Mesenchymal stem cell (in vitro differentiated cells and primary cell): ENCODE measurements around the gene TOR4A.

Experiments used
- DNase-seq: peaks from one replicate; pipeline ENCODE4 v3.0.0-alpha.2; 2013
- H2AFZ ChIP-seq: one replicate; pipeline ENCODE4 v1.6.1; 2013; ENCODE audit warnings: low read depth, mild to moderate bottlenecking, control low read depth, inconsistent platforms, low read length, moderate library complexity
- H2AK5ac ChIP-seq: 2 replicates; pipeline ENCODE4 v1.6.1; 2013; ENCODE audit warnings: low read length, moderate library complexity, mild to moderate bottlenecking, inconsistent platforms; ENCODE audit not compliant: severe bottlenecking
- H2BK120ac ChIP-seq: one replicate; pipeline ENCODE4 v1.6.1; 2013; ENCODE audit warnings: low read depth, mild to moderate bottlenecking, inconsistent platforms, low read length, moderate library complexity
- H2BK12ac ChIP-seq, 2 experiments: one replicate each; pipeline ENCODE4 v1.6.1; 2013; ENCODE audit warnings: inconsistent platforms in 2 of 2, low read length in 2 of 2, mild to moderate bottlenecking in 2 of 2, moderate library complexity in 2 of 2, control low read depth in 1 of 2
- H2BK15ac ChIP-seq: one replicate; pipeline ENCODE4 v1.6.1; 2013; ENCODE audit warnings: mild to moderate bottlenecking, low read depth, inconsistent platforms; ENCODE audit not compliant: poor library complexity, severe bottlenecking
- H2BK5ac ChIP-seq: 2 replicates; pipeline ENCODE4 v1.6.1; 2013; ENCODE audit warnings: low read depth, mild to moderate bottlenecking, low read length, control low read depth, inconsistent platforms; ENCODE audit not compliant: poor library complexity, severe bottlenecking
- H3K14ac ChIP-seq, 2 experiments: one replicate each; pipeline ENCODE4 v1.6.1; 2013; ENCODE audit warnings: inconsistent platforms in 2 of 2, low read length in 2 of 2, control low read depth in 1 of 2, mild to moderate bottlenecking in 1 of 2, moderate library complexity in 1 of 2
- H3K18ac ChIP-seq, 2 experiments: one replicate each; pipeline ENCODE4 v1.6.1; 2013; ENCODE audit warnings: inconsistent platforms in 2 of 2, low read length in 2 of 2, control low read depth in 1 of 2, low read depth in 1 of 2, mild to moderate bottlenecking in 1 of 2
- H3K23ac ChIP-seq, 2 experiments: one replicate each; pipeline ENCODE4 v1.6.1; 2013; ENCODE audit warnings: inconsistent platforms in 2 of 2, low read length in 2 of 2, mild to moderate bottlenecking in 2 of 2, moderate library complexity in 2 of 2, control low read depth in 1 of 2
- H3K27ac ChIP-seq: 2 replicates; pipeline ENCODE4 v1.5.1; 2013; ENCODE audit warnings: mild to moderate bottlenecking, moderate library complexity, low read length, control low read depth, inconsistent platforms; ENCODE audit not compliant: poor library complexity, severe bottlenecking
- H3K27me3 ChIP-seq, 2 experiments: 2 replicates each; pipeline versions ENCODE4 v1.6.1 to v1.7.0; 2013; ENCODE audit warnings: low read length in 2 of 2, mild to moderate bottlenecking in 2 of 2, moderate library complexity in 2 of 2, control low read depth in 1 of 2, inconsistent platforms in 1 of 2; ENCODE audit not compliant: control insufficient read depth in 1 of 2, insufficient read depth in 1 of 2
- H3K36me3 ChIP-seq, 2 experiments: 2 replicates each; pipeline versions ENCODE4 v1.6.1 to v1.7.0; 2013; ENCODE audit warnings: low read length in 2 of 2, control low read depth in 1 of 2, inconsistent platforms in 1 of 2, low read depth in 1 of 2, mild to moderate bottlenecking in 1 of 2; ENCODE audit not compliant: insufficient read depth in 2 of 2, control insufficient read depth in 1 of 2
- H3K4ac ChIP-seq, 2 experiments: one replicate each; pipeline ENCODE4 v1.6.1; 2013; ENCODE audit warnings: inconsistent platforms in 2 of 2, low read length in 2 of 2, mild to moderate bottlenecking in 2 of 2, moderate library complexity in 2 of 2, control low read depth in 1 of 2, low read depth in 1 of 2
- H3K4me1 ChIP-seq: 2 replicates; pipeline ENCODE4 v1.6.1; 2013; ENCODE audit warnings: low read depth, low read length, control low read depth; ENCODE audit not compliant: control insufficient read depth, insufficient read depth
- H3K4me2 ChIP-seq: 2 replicates; pipeline ENCODE4 v1.6.1; 2013; ENCODE audit warnings: low read length, mild to moderate bottlenecking, inconsistent platforms; ENCODE audit not compliant: poor library complexity, severe bottlenecking
- H3K4me3 ChIP-seq, 2 experiments: 2 replicates each; pipeline versions ENCODE4 v1.5.1 to v1.7.0; 2013; ENCODE audit warnings: low read length in 2 of 2, mild to moderate bottlenecking in 2 of 2, control low read depth in 1 of 2, low read depth in 1 of 2; ENCODE audit not compliant: insufficient read depth in 1 of 2
- H3K79me1 ChIP-seq: replicated peaks from 2 replicates; pipeline ENCODE4 v1.6.1; 2013; ENCODE audit warnings: mild to moderate bottlenecking, control low read depth, low read length, inconsistent platforms; ENCODE audit not compliant: poor library complexity, severe bottlenecking
- H3K9ac ChIP-seq: 2 replicates; pipeline ENCODE4 v1.7.0; 2013; ENCODE audit warnings: mild to moderate bottlenecking, low read length, moderate library complexity
- H3K9me3 ChIP-seq: 2 replicates; pipeline ENCODE4 v1.7.0; 2013; ENCODE audit warnings: mild to moderate bottlenecking, low read length; ENCODE audit not compliant: control insufficient read depth
- H4K8ac ChIP-seq: one replicate; pipeline ENCODE4 v1.6.1; 2013; ENCODE audit warnings: inconsistent platforms, mild to moderate bottlenecking, low read length, moderate library complexity
- H4K91ac ChIP-seq: one replicate; pipeline ENCODE4 v1.6.1; 2013; ENCODE audit warnings: mild to moderate bottlenecking, low read length, inconsistent platforms
- WGBS: methylation state at CpG from one replicate; pipeline ENCODE4 v1.1.7; 2013; ENCODE audit warnings: mixed read lengths; 5-methylcytosine and 5-hydroxymethylcytosine counted together

Gene TOR4A

DNA sequence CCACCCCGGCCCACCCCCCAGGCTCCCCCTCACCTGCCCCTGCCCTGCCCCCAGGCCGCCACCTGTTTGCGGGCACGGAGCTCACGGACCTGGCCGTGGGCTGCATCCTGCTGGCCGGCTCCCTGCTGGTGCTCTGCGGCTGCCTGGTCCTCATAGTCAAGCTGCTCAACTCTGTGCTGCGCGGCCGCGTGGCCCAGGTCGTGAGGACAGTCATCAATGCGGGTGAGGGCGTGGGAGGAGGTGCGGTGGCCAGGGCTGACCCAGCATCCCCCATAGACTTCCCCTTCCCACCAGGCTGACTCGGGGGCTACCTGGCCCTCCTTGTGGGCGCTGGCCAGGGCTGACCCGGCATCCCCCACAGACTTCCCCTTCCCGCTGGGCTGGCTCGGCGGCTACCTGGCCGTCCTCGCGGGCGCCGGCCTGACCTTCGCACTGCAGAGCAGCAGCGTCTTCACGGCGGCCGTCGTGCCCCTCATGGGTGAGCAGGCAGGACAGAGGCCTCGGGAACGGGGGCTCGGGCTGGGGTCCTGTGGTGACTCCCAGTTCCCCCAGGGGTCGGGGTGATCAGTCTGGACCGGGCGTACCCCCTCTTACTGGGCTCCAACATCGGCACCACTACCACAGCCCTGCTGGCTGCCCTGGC, 43.4 kb upstream of the TOR4A start:
- Histone ChIP-seq H3K18ac (no peak overlapping the region), H3K4me2 (no peak overlapping the region), H4K91ac (peak overlapping the region; percentile 6), H4K8ac (no peak overlapping the region), H2BK120ac (no peak overlapping the region), H3K79me1 (peaks cover 21% of the 10 kb centered on the region), H3K4me3 (no peak overlapping the region), H2BK15ac (no peak overlapping the region), H3K14ac (no peak overlapping the region), H3K4me1 (peaks cover 35% of the 10 kb centered on the region), H2AK5ac (no peak overlapping the region), H3K23ac (no peak overlapping the region), H3K9me3 (no peaks in the 10 kb centered on the region), H2BK5ac (no peak overlapping the region), H3K36me3 (peaks cover 0 to 3% of the 10 kb centered on the region in 2 experiments), H3K27ac (no peak overlapping the region), H3K27me3 (peaks cover 0 to 60% of the 10 kb centered on the region in 2 experiments), H2BK12ac (no peak overlapping the region), H3K9ac (no peak overlapping the region), H3K4ac (no peak overlapping the region), H2AFZ (no peak overlapping the region)
- 89% methylated on average over 39 of the region's 40 CpGs for WGBS
- DNase-seq: no peak

DNA sequence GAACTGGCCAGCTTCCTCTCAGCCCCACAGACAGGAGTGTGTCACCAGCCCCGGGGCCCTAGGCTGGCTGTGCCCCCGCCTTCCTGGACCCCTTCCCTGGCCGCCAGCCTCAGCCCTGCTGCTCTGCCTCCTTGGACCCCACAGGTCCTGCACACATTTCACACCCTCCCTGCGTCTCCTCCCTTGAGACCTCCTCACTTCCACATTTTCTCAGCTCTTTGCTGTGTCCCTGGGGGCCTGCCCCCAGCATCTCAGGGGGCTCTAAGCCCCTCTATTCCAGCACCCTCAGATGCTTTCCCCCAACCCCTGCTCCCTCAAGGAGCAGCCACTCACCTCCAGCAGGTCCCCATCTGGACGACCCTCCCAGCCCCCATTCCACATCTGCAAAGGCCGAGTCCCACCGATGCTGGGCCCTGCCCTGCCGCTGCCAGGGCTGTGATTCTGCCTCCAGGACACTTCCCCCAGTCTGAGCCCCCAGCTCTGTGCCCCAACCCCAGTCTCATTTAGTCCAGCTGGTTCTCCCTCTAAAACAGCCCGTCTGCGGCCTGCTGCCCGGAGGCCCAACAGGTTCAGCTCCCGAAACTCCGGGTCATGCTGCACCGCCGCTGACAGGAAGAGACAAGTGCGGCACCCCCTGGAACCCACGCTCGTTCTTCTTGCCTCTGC, 42.6 kb upstream of the TOR4A start:
- Histone ChIP-seq H2BK15ac (no peak overlapping the region), H3K9me3 (no peaks in the 10 kb centered on the region)
- WGBS: 87% methylated on average over 17 of the region's 18 CpGs

DNA sequence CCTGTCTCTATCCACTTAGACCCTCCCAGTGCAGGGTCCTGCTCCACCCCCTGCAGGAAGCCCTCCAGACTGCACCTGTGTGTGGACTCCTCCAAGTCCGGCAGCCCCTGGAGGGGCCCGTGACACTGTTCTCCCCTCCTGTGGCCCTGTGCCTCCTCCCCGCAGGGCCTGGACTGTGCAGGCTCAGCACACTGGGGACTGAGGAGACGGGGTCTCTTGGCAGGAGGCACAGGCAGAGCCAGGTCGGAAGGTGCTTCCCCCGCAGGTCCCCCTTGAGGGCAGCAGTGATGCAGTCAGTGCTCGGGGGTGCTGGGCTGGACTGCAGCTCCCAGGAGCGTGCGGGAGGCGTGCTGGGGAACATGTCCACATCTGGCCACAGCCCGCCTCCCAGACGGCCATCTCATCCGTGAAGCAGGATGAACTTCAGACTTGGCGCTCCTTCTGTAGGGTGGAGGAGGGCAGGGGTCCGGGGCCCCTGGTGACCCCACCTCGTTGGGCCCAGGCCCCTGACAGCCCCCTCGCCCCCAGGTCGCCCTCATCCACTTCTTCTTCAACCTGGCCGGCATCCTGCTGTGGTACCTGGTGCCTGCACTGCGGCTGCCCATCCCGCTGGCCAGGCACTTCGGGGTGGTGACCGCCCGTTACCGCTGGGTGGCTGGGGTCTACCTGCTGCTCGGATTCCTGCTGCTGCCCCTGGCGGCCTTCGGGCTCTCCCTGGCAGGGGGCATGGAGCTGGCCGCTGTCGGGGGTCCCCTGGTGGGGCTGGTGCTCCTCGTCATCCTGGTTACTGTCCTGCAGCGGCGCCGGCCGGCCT, 41.9 kb upstream of the TOR4A start:
- Histone ChIP-seq H2BK15ac (no peak overlapping the region), H3K4me3 (no peak overlapping the region), H4K91ac (no peak overlapping the region), H2AFZ (no peak overlapping the region), H2BK5ac (no peak overlapping the region), H3K4me1 (peaks cover 36% of the 10 kb centered on the region), H2BK12ac (no peak overlapping the region), H2BK120ac (no peak overlapping the region), H4K8ac (no peak overlapping the region), H3K4ac (no peak overlapping the region), H3K9ac (no peak overlapping the region), H3K4me2 (no peak overlapping the region), H3K18ac (no peak overlapping the region), H3K23ac (no peak overlapping the region), H2AK5ac (no peak overlapping the region), H3K9me3 (no peaks in the 10 kb centered on the region), H3K14ac (no peak overlapping the region), H3K79me1 (peaks cover 21% of the 10 kb centered on the region), H3K27ac (no peak overlapping the region), H3K36me3 (peaks cover 0 to 3% of the 10 kb centered on the region in 2 experiments), H3K27me3 (peaks cover 0 to 46% of the 10 kb centered on the region in 2 experiments)
- no peak for DNase-seq
- 84% methylated on average over 35 of the region's 35 CpGs for WGBS

More for the DNA sequence above, 42.6 kb upstream of the TOR4A start:
- Histone ChIP-seq H3K14ac (no peak overlapping the region), H3K9ac (no peak overlapping the region), H3K27ac (no peak overlapping the region), H3K4me1 (peaks cover 36% of the 10 kb centered on the region), H3K18ac (no peak overlapping the region), H2BK5ac (no peak overlapping the region), H2AK5ac (no peak overlapping the region), H3K36me3 (peaks cover 0 to 3% of the 10 kb centered on the region in 2 experiments), H3K4me3 (no peak overlapping the region), H3K27me3 (peaks cover 0 to 53% of the 10 kb centered on the region in 2 experiments), H3K23ac (no peak overlapping the region), H4K8ac (no peak overlapping the region), H3K4me2 (no peak overlapping the region), H4K91ac (no peak overlapping the region), H3K79me1 (peaks cover 21% of the 10 kb centered on the region), H2BK12ac (no peak overlapping the region), H3K4ac (no peak overlapping the region), H2AFZ (no peak overlapping the region), H2BK120ac (no peak overlapping the region)
- no peak for DNase-seq
